Activated naive CD4-positive, alpha-beta T cell treated with anti-CD3 and anti-CD28 coated beads, Interleukin-2, amount 50 U/mL, for 72 hours (primary cell): ENCODE measurements around the gene INTS15. TPM values are rescaled to one million over a fixed set of nuclear protein-coding genes. Genes with fewer than 3 reads are reported as not detected.

ENCODE experiments used
- ATAC-seq, 2 donors: fragments of 150-1000 bp; cut with Tn5 transposase; 2 replicates each; pipeline ENCODE4 v1.10.0; 2021; ENCODE audit warnings: mild to moderate bottlenecking in 2 of 2, moderate library complexity in 2 of 2
- DNase-seq, 2 donors: peaks; one replicate each; pipeline ENCODE4 v3.0.0; 2021 to 2022; ENCODE audit warnings: low spot score in 2 of 2
- H3K27ac Mint-ChIP-seq, 2 donors: one replicate each; pipeline ENCODE4 v1.8.0; 2022; ENCODE audit warnings: mild to moderate bottlenecking in 2 of 2, mixed read lengths in 2 of 2
- H3K36me3 Mint-ChIP-seq, 2 donors: one replicate each; pipeline ENCODE4 v1.8.0; 2022; ENCODE audit warnings: mixed read lengths in 2 of 2
- H3K9me3 Mint-ChIP-seq, 2 donors: one replicate each; pipeline ENCODE4 v1.8.0; 2022; ENCODE audit warnings: mixed read lengths in 2 of 2
- total RNA-seq, 2 donors: library from RNA; stranded (reverse); gene quantifications; one replicate each; pipeline ENCODE4 v1.2.3, GENCODE V29; 2022

INTS15 gene
- total RNA-seq, 2 donors from 2014 or later = 22.5 to 26.2 TPM

DNA sequence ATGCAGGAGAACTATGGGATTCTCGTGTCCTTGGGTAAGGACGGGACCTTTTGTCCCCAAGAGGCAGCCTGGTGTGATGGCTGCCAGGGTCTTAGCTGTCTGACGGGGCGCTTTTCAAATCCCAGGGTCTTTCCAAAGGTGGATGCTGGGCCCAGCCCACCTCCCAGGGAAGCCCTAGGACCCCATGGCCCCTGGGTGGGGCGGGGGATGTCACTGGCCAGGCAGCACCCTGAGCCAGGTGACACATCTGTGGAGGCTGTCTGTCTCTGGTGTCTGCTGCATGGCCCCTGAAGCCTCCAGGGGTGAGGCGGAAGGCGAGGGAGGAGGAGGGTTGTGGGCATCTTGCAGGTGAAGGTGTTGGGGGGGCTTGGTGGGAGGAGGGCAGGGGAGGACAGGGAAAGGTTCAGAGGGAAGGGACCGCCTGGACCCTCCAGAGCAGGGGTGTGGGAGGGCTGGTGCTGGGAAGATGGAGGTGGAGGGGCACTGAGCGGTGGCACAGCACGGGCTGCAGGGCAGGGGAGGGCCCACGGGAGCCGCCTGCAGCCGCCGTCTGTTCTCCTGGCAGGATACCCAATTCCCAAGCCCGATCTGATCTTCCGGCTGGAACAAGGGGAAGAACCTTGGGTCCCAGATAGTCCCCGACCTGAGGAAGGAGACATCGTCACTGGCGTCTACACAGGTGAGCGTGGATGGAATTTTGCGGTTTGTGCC, 54.2 kb downstream of the INTS15 start:
- no peaks in the 10 kb centered on the region for H3K9me3 Mint-ChIP-seq
- H3K27ac Mint-ChIP-seq = peak overlapping the region in 1 of 2 donors; percentile 41
- peaks cover 8 to 27% of the 10 kb centered on the region in 2 donors for H3K36me3 Mint-ChIP-seq
- ATAC-seq (no peak), DNase-seq (no peak)

DNA sequence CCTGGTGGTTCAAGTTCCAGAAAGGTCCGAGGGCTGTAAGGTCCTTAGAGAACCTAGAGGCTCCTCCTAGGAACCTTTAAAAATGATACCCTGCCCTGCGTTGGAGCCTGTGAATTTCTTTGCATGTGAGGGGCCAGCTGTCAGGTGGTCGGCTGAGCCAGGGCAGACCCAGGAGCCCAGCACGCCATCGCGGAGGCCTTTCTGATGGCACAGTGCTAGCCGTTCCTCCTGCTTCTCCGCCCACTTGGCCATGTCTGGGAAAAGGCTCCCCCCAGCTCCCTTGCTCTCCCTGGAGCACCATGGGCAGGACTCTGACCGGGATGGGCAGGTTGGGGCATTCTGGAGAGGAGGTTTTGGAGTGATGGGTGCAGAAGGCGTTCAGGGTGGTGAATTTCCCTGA, 54.9 kb downstream of the INTS15 start:
- no peak for DNase-seq
- no peak for ATAC-seq
- no peaks in the 10 kb centered on the region for H3K9me3 Mint-ChIP-seq
- peaks cover 6 to 23% of the 10 kb centered on the region in 2 donors for H3K36me3 Mint-ChIP-seq
- H3K27ac Mint-ChIP-seq = no peak overlapping the region

GRCh38 chr7:6646465-6646864, 56.6 kb downstream of the INTS15 start:
- ATAC-seq (no peak), DNase-seq (no peak)
- Mint-ChIP-seq H3K9me3 (peaks cover 0 to 5% of the 10 kb centered on the region in 2 donors), H3K27ac (peak overlapping the region; percentile 47 to 68), H3K36me3 (peaks cover 12 to 34% of the 10 kb centered on the region in 2 donors)

- no peak for DNase-seq
- peak overlapping the region; percentile 47 to 68 for H3K27ac Mint-ChIP-seq
- no peak for ATAC-seq
- peaks cover 12 to 35% of the 10 kb centered on the region in 2 donors for H3K36me3 Mint-ChIP-seq
- peaks cover 0 to 5% of the 10 kb centered on the region in 2 donors for H3K9me3 Mint-ChIP-seq
Observed at GRCh38 chr7:6647080-6647479, 57.3 kb downstream of the INTS15 start.

DNA sequence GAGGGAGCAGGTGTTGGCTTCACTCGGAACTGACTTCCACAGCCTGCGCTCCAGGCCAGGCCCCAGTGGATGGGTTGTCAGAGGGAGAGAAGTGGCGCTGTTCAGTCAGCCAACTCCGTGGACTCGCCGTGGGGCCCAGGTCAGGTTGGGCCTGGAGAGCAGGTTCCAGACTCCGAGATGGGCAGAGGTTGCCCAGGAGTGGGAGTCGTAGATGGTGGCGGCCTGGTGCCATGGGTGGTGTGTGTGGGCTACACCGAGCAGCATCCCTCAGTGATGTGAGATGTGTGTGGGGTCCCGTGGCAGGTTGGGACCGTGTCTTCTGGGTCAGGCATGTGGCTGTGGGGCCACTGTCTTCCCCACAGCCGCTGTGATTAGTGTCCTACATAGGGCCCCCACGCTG, 57.7 kb downstream of the INTS15 start:
- peaks cover 12 to 35% of the 10 kb centered on the region in 2 donors for H3K36me3 Mint-ChIP-seq
- H3K27ac Mint-ChIP-seq = peak overlapping the region in 1 of 2 donors; percentile 68
- DNase-seq = no peak

GRCh38 chr7:6648066-6648814, 58.4 kb downstream of the INTS15 start:
- Mint-ChIP-seq H3K27ac (no peak overlapping the region), H3K9me3 (peaks cover 0 to 5% of the 10 kb centered on the region in 2 donors), H3K36me3 (peaks cover 12 to 35% of the 10 kb centered on the region in 2 donors)
- no peak for ATAC-seq
- DNase-seq = no peak

More for the DNA sequence above, 57.7 kb downstream of the INTS15 start:
- H3K9me3 Mint-ChIP-seq = peaks cover 0 to 5% of the 10 kb centered on the region in 2 donors
- ATAC-seq = no peak

DNA sequence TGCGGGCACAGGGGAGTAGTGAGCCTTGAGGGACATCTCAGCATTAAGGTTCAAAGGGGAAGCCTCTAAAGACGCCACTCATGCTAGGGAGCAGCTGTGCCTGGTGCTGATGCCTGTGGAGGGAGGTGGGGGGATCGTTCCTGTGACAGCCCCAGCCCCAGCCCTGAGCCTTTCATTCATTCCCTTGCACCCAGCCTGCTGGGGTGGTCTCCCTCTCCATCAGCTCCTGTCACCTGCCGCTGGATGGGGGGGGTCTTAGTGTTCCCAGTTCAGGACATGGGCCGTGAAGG, 58.9 kb downstream of the INTS15 start:
- H3K36me3 Mint-ChIP-seq = peaks cover 12 to 35% of the 10 kb centered on the region in 2 donors
- ATAC-seq = no peak
- peaks cover 0 to 5% of the 10 kb centered on the region in 2 donors for H3K9me3 Mint-ChIP-seq
- no peak for DNase-seq
- no peak overlapping the region for H3K27ac Mint-ChIP-seq

DNA sequence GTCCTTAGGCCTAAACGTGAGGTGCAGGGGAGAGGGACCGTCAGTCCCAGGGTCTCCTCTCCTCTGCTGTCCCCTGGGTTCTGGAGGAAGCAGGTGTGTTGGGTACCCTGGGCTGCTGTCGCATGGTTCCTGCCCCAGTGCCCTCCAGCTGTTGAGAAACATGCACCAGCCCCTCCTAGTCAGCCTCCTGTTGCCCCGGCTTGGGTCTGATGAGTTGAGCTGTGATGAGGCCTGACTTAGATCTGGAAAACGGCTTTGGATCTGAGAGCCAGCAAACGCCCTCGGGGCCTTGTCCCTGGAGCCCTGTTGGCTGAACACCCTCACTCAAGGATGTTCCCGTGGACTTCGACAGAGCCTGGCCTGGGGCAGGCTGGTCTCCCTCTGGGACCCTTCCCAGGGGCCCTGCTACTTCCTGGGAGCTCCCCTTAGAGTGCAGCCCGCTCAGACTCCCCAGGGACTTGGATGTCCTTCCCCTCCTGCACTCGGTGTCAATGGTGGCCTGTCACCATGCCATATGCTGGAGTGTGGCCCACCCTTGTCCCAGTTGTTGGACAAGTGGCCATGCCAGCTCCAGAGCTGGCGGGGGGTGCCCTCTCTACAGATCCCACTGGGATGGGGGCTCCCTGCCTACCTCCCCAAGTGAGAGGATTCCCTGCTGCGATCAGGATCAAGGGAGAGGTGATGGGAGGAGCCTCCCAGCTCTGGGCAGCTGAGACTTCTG, 59.6 kb downstream of the INTS15 start:
- DNase-seq (no peak), ATAC-seq (no peak)
- H3K36me3 Mint-ChIP-seq = peaks cover 12 to 35% of the 10 kb centered on the region in 2 donors
- peaks cover 0 to 5% of the 10 kb centered on the region in 2 donors for H3K9me3 Mint-ChIP-seq
- no peak overlapping the region for H3K27ac Mint-ChIP-seq

GRCh38 chr7:6650086-6650485, 60.3 kb downstream of the INTS15 start:
- H3K9me3 Mint-ChIP-seq = peaks cover 0 to 5% of the 10 kb centered on the region in 2 donors
- DNase-seq = no peak
- peaks cover 16 to 40% of the 10 kb centered on the region in 2 donors for H3K36me3 Mint-ChIP-seq
- H3K27ac Mint-ChIP-seq = no peak overlapping the region
- no peak for ATAC-seq

- Mint-ChIP-seq H3K36me3 (peaks cover 16 to 45% of the 10 kb centered on the region in 2 donors), H3K27ac (no peak overlapping the region), H3K9me3 (peaks cover 0 to 5% of the 10 kb centered on the region in 2 donors)
- DNase-seq (peak in 1 of 2 donors; percentile 28), ATAC-seq (no peak)
Observed at GRCh38 chr7:6650521-6651011, 60.7 kb downstream of the INTS15 start.

GRCh38 chr7:6651851-6652445, 62.1 kb downstream of the INTS15 start:
- peak in 1 of 2 donors; percentile 49 for DNase-seq
- H3K36me3 Mint-ChIP-seq = peaks cover 16 to 39% of the 10 kb centered on the region in 2 donors
- no peak overlapping the region for H3K27ac Mint-ChIP-seq
- no peak for ATAC-seq
- H3K9me3 Mint-ChIP-seq = peaks cover 0 to 5% of the 10 kb centered on the region in 2 donors

DNA sequence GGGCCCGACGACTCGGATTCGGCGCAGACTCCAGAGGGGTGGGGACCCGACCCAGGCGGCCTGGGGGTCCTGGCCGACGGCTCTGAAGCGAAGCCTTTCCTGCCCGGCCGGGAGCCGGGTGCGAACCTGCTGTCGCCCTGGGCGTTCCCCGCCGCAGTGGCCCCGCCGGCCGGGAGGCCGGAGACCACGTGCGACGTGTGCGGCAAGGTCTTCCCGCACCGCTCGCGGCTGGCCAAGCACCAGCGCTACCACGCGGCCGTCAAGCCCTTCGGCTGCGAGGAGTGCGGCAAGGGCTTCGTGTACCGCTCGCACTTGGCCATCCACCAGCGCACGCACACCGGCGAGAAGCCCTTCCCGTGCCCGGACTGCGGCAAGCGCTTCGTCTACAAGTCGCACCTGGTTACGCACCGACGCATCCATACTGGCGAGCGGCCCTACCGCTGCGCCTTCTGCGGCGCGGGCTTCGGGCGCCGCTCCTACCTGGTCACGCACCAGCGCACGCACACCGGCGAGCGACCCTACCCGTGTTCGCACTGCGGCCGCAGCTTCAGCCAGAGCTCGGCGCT, 62.7 kb downstream of the INTS15 start:
- ATAC-seq = no peak

GRCh38 chr7:6653071-6654003, 63.5 kb downstream of the INTS15 start:
- H3K9me3 Mint-ChIP-seq = peaks cover 0 to 5% of the 10 kb centered on the region in 2 donors
- ATAC-seq (no peak), DNase-seq (no peak)
- H3K27ac Mint-ChIP-seq = no peak overlapping the region
- H3K36me3 Mint-ChIP-seq = peaks cover 16 to 31% of the 10 kb centered on the region in 2 donors

More for the DNA sequence above, 62.7 kb downstream of the INTS15 start:
- peaks cover 0 to 5% of the 10 kb centered on the region in 2 donors for H3K9me3 Mint-ChIP-seq
- no peak overlapping the region for H3K27ac Mint-ChIP-seq
- DNase-seq = peak in 1 of 2 donors; percentile 53
- H3K36me3 Mint-ChIP-seq = peaks cover 16 to 33% of the 10 kb centered on the region in 2 donors

DNA sequence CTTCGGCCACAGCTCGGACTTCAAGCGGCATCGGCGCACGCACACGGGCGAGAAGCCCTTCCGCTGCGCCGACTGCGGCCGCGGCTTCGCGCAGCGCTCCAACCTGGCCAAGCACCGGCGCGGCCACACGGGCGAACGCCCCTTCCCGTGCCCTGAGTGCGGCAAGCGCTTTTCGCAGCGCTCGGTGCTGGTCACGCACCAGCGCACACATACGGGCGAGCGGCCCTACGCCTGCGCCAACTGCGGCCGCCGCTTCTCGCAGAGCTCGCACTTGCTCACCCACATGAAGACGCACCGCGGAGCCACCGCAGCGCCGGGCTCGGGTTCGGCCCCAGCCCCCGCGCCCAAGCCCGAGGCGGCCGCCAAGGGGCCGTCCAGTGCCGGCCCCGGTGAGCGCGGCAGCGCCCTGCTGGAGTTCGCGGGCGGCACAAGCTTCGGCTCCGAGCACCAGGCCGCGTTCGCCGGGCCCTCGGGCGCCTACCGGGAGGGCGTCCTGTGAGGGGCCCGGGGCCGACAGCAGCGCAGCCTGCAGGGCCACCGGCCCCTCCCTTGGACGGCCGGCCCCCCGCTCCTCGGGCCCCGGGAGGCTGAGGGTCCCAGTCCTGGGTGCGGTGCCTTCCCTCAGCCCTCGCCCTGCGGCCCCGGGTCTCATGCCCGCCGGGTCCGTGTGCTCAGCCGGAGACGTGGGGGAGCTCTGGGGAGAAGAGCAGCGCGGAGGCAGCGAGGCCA, 64.5 kb downstream of the INTS15 start:
- DNase-seq (no peak), ATAC-seq (no peak)
- H3K27ac Mint-ChIP-seq = no peak overlapping the region
- peaks cover 16 to 31% of the 10 kb centered on the region in 2 donors for H3K36me3 Mint-ChIP-seq
- peaks cover 0 to 5% of the 10 kb centered on the region in 2 donors for H3K9me3 Mint-ChIP-seq
